AG10803 (cell line): ENCODE data around the gene ASNSD1.

Experiments used
- DNase-seq: peaks from one replicate; pipeline ENCODE4 v3.0.0; 2010; ENCODE audit warnings: low read depth
- H3K4me3 ChIP-seq: 2 replicates; pipeline ENCODE4 v1.5.1; 2011; ENCODE audit warnings: mild to moderate bottlenecking, low read length, control low read depth
- CTCF ChIP-seq: conservative IDR thresholded peaks from 2 replicates; pipeline ENCODE4 v1.5.1; 2011; ENCODE audit warnings: mild to moderate bottlenecking, low read length, control low read depth, inconsistent platforms

ASNSD1 gene

GRCh38 chr2:189661148-189661956 is at the start of gene ASNSD1:
TSS of gene ASNSD1 (plus strand) at chr2:189661459. CDS start at chr2:189666133, 4,674 bp downstream.
- DNase-seq, result peak; percentile 100
- peak; percentile 97 for TF ChIP-seq CTCF
- peak within 1 kb of the TSS; percentile 99 for H3K4me3 ChIP-seq

- DNase-seq, result peak; percentile 71
- TF ChIP-seq CTCF, result no peak
- peak overlapping the region; percentile 16; the same call in 1 of the 2 replicates for H3K4me3 ChIP-seq
These were observed 48.1 kb upstream of the ASNSD1 start for GRCh38 chr2:189613077-189613636.

- DNase-seq, result peak; percentile 46
- no peak overlapping the region for H3K4me3 ChIP-seq
- no peak for TF ChIP-seq CTCF
These were observed 47.4 kb upstream of the ASNSD1 start for GRCh38 chr2:189613650-189614420.

- DNase-seq, result no peak
- no peak for TF ChIP-seq CTCF
- no peak overlapping the region for H3K4me3 ChIP-seq
These were observed 46.7 kb upstream of the ASNSD1 start for GRCh38 chr2:189614585-189614984.

- no peak overlapping the region for H3K4me3 ChIP-seq
- no peak for DNase-seq
- TF ChIP-seq CTCF, result no peak
These were observed 43.1 kb upstream of the ASNSD1 start for GRCh38 chr2:189618197-189618596.

- H3K4me3 ChIP-seq, result no peak overlapping the region
- DNase-seq, result no peak
- no peak for TF ChIP-seq CTCF
These were observed 39.5 kb upstream of the ASNSD1 start for GRCh38 chr2:189621781-189622180.
